SK-N-SH treated with all-trans-retinoic acid at 6 μM for 48 hours (cell line): ENCODE data around the gene TMEM40.

Experiments used
- ATAC-seq: fragments of 200-7000 bp; cut with Tn5 transposase; 3 replicates; pipeline ENCODE4 v1.9.1; 2020; ENCODE audit warnings: mild to moderate bottlenecking, moderate library complexity
- ARNTL ChIP-seq: fragments of 450-650 bp; formaldehyde crosslinking; IDR thresholded peaks from 2 replicates; pipeline ENCODE4 v1.5.0; 2020; ENCODE audit warnings: low read depth, mild to moderate bottlenecking, moderate library complexity, borderline replicate concordance
- CREB5 ChIP-seq: fragments of 250-450 bp; sonication (Bioruptor Pico); IDR thresholded peaks from 2 replicates; pipeline ENCODE4 v1.5.1; 2020; ENCODE audit warnings: low read depth, mild to moderate bottlenecking, moderate library complexity
- CSDC2 ChIP-seq: fragments of 250-450 bp; sonication (Bioruptor Pico); IDR thresholded peaks from 2 replicates; pipeline ENCODE4 v1.5.0; 2020; ENCODE audit warnings: mild to moderate bottlenecking, moderate library complexity
- CSRNP3 ChIP-seq: fragments of 250-450 bp; sonication (Bioruptor Pico); IDR thresholded peaks from 2 replicates; pipeline ENCODE4 v1.5.1; 2021; ENCODE audit warnings: mild to moderate bottlenecking, moderate library complexity
- ESRRG ChIP-seq: fragments of 250-450 bp; sonication (Bioruptor Pico); IDR thresholded peaks from 2 replicates; pipeline ENCODE4 v1.6.1; 2021; ENCODE audit warnings: mild to moderate bottlenecking
- GLIS3 ChIP-seq: fragments of 250-450 bp; sonication (Bioruptor Pico); IDR thresholded peaks from 2 replicates; pipeline ENCODE4 v1.5.0; 2020; ENCODE audit warnings: mild to moderate bottlenecking, moderate library complexity
- ISL1 ChIP-seq: fragments of 250-450 bp; sonication (Bioruptor Pico); IDR thresholded peaks from 2 replicates; pipeline ENCODE4 v2.1.2; 2022; ENCODE audit warnings: mild to moderate bottlenecking, moderate library complexity
- OSR1 ChIP-seq: fragments of 250-450 bp; sonication (Bioruptor Pico); IDR thresholded peaks from 2 replicates; pipeline ENCODE4 v1.8.0; 2022; ENCODE audit warnings: moderate library complexity, mild to moderate bottlenecking, inconsistent platforms
- PATZ1 ChIP-seq: fragments of 250-450 bp; sonication (Bioruptor Pico); IDR thresholded peaks from 2 replicates; pipeline ENCODE4 v1.8.0; 2020; ENCODE audit warnings: mild to moderate bottlenecking, moderate library complexity, borderline replicate concordance
- PPARA ChIP-seq: fragments of 250-450 bp; sonication (Bioruptor Pico); IDR thresholded peaks from 2 replicates; pipeline ENCODE4 v1.5.0; 2020; ENCODE audit warnings: mild to moderate bottlenecking, borderline replicate concordance
- RARB ChIP-seq: fragments of 250-450 bp; sonication (Bioruptor Pico); IDR thresholded peaks from 2 replicates; pipeline ENCODE4 v1.8.0; 2021; ENCODE audit warnings: mild to moderate bottlenecking, moderate library complexity
- TCF4 ChIP-seq: fragments of 250-450 bp; sonication (Bioruptor Pico); IDR thresholded peaks from 2 replicates; pipeline ENCODE4 v1.8.0; 2021; ENCODE audit warnings: mild to moderate bottlenecking, moderate library complexity, borderline replicate concordance
- TOX ChIP-seq: fragments of 250-450 bp; sonication (Bioruptor Pico); IDR thresholded peaks from 2 replicates; pipeline ENCODE4 v1.8.0; 2021; ENCODE audit warnings: mild to moderate bottlenecking, moderate library complexity, borderline replicate concordance
- ZC3H10 ChIP-seq: fragments of 250-450 bp; sonication (Bioruptor Pico); IDR thresholded peaks from 2 replicates; pipeline ENCODE4 v1.5.1; 2021; ENCODE audit warnings: mild to moderate bottlenecking, moderate library complexity
- ZFP3 ChIP-seq: fragments of 250-450 bp; sonication (Bioruptor Pico); IDR thresholded peaks from 2 replicates; pipeline ENCODE4 v1.5.0; 2020; ENCODE audit warnings: mild to moderate bottlenecking, moderate library complexity
- ZNF565 ChIP-seq: fragments of 450-650 bp; formaldehyde crosslinking; conservative IDR thresholded peaks from 2 replicates; pipeline ENCODE4 v1.5.0; 2020; ENCODE audit warnings: low read depth, mild to moderate bottlenecking, moderate library complexity
- ZNF70 ChIP-seq: fragments of 450-650 bp; formaldehyde crosslinking; IDR thresholded peaks from 2 replicates; pipeline ENCODE4 v1.5.0; 2020; ENCODE audit warnings: mild to moderate bottlenecking, moderate library complexity
- ZNF8 ChIP-seq: fragments of 450-650 bp; formaldehyde crosslinking; IDR thresholded peaks from 2 replicates; pipeline ENCODE4 v1.5.0; 2020; ENCODE audit warnings: mild to moderate bottlenecking, moderate library complexity
- TF ChIP-seq, protein P1 (sequence below): fragments of 250-450 bp; sonication (Bioruptor Pico); IDR thresholded peaks from 2 replicates; pipeline ENCODE4 v1.8.0; 2021; ENCODE audit warnings: low read depth, mild to moderate bottlenecking, moderate library complexity, borderline replicate concordance

TMEM40 gene

GRCh38 chr3:12707449-12707848, 51.6 kb downstream of the TMEM40 start:
- no peak for ATAC-seq
- TF ChIP-seq ESRRG (CRISPR knock-in tag) (no peak), CSDC2 (CRISPR knock-in tag) (no peak), CREB5 (CRISPR knock-in tag) (no peak), OSR1 (CRISPR knock-in tag) (no peak), PPARA (CRISPR knock-in tag) (no peak), PATZ1 (CRISPR knock-in tag) (no peak), TOX (CRISPR knock-in tag) (no peak), ARNTL (CRISPR knock-in tag) (no peak), ISL1 (CRISPR knock-in tag) (no peak), ZNF70 (CRISPR knock-in tag) (no peak), ZC3H10 (no peak), ZFP3 (CRISPR knock-in tag) (no peak), GLIS3 (CRISPR knock-in tag) (no peak), CSRNP3 (CRISPR knock-in tag) (no peak)
- TF ChIP-seq, protein P1, sequence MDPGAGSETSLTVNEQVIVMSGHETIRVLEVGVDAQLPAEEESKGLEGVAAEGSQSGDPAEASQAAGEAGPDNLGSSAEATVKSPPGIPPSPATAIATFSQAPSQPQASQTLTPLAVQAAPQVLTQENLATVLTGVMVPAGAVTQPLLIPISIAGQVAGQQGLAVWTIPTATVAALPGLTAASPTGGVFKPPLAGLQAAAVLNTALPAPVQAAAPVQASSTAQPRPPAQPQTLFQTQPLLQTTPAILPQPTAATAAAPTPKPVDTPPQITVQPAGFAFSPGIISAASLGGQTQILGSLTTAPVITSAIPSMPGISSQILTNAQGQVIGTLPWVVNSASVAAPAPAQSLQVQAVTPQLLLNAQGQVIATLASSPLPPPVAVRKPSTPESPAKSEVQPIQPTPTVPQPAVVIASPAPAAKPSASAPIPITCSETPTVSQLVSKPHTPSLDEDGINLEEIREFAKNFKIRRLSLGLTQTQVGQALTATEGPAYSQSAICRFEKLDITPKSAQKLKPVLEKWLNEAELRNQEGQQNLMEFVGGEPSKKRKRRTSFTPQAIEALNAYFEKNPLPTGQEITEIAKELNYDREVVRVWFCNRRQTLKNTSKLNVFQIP, result no peak

- TF ChIP-seq, protein P1, result no peak
- TF ChIP-seq CSDC2 (CRISPR knock-in tag), result no peak
- peak; percentile 99 for ATAC-seq
These were observed 52.4 kb downstream of the TMEM40 start for GRCh38 chr3:12706504-12707253.

DNA sequence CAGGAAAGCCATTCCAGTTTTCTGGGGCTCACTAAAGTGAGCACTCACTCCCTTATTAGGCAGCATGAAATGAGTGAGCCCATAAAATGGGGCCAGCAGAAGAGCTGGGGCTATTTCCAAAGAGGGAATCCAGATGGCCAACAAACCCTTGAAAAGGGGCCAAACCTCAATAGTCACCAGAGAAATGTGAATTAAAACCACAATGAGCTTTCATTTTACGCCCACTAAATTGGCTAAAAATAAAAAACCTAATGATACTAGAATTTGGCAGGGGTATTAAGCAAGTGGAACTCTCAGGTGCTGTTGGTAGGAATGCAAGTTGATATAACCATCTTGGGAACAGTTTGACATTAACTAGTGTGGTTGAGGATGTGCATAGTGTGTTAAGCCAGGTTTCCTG, 53.1 kb downstream of the TMEM40 start:
- TF ChIP-seq ISL1 (CRISPR knock-in tag) (no peak), TOX (CRISPR knock-in tag) (no peak), CSDC2 (CRISPR knock-in tag) (no peak), ESRRG (CRISPR knock-in tag) (no peak), ARNTL (CRISPR knock-in tag) (no peak), PPARA (CRISPR knock-in tag) (no peak), ZNF8 (CRISPR knock-in tag) (no peak), ZC3H10 (no peak), OSR1 (CRISPR knock-in tag) (no peak), CSRNP3 (CRISPR knock-in tag) (no peak), TCF4 (CRISPR knock-in tag) (no peak), ZNF565 (CRISPR knock-in tag) (no peak), RARB (CRISPR knock-in tag) (no peak), ZNF70 (CRISPR knock-in tag) (no peak)
- TF ChIP-seq, protein P1, result no peak
- ATAC-seq, result no peak
